Upper lobe of right lung (tissue), 1 donor: ENCODE measurements around the gene LRFN2. TPM values are rescaled to one million over a fixed set of nuclear protein-coding genes. Genes with fewer than 3 reads are reported as not detected.

Experiments
- ATAC-seq: fragments of 200-7000 bp; cut with Tn5 transposase; one replicate; pipeline ENCODE4 v1.9.1; 2020; ENCODE audit warnings: mild to moderate bottlenecking, moderate library complexity
- DNase-seq: peaks from one replicate; pipeline ENCODE4 v3.0.0-alpha.2; 2020
- H3K27ac ChIP-seq: fragments of 200-600 bp; one replicate; pipeline ENCODE4 v1.8.0; 2022
- H3K27me3 ChIP-seq: fragments of 200-600 bp; one replicate; pipeline ENCODE4 v1.8.0; 2022; ENCODE audit warnings: mild to moderate bottlenecking
- H3K36me3 ChIP-seq: fragments of 200-600 bp; one replicate; pipeline ENCODE4 v1.8.0; 2022
- H3K4me1 ChIP-seq: fragments of 200-600 bp; one replicate; pipeline ENCODE4 v1.8.0; 2022
- H3K4me3 ChIP-seq: fragments of 200-600 bp; one replicate; pipeline ENCODE4 v1.8.0; 2022; ENCODE audit warnings: mild to moderate bottlenecking
- H3K9me3 ChIP-seq: fragments of 200-600 bp; one replicate; pipeline ENCODE4 v1.8.0; 2022
- intact Hi-C: fragments of 100-400 bp; cut with DNase I; formaldehyde crosslinking; loops from one replicate; pipeline ENCODE4 v1.11.0; 2022
- total RNA-seq: library from RNA; stranded (reverse); fragmentation: NEBNext Ultra II Directional; extraction: Animal tissue kit (Norgen Biotek cat#: 25700); gene quantifications from one replicate; pipeline ENCODE4 v1.2.1, GENCODE V29; 2021
- TF ChIP-seq, protein P1 (sequence below): fragments of 200-600 bp; IDR thresholded peaks from one replicate; pipeline ENCODE4 v1.8.0; 2022; ENCODE audit warnings: antibody characterized with exemption
- donor health status: DM: no; HTN: yes; CAD: no; lungs with severe emphysema.

LRFN2 gene
- total RNA-seq, 1 donor from 2014 or later = not detected

DNA sequence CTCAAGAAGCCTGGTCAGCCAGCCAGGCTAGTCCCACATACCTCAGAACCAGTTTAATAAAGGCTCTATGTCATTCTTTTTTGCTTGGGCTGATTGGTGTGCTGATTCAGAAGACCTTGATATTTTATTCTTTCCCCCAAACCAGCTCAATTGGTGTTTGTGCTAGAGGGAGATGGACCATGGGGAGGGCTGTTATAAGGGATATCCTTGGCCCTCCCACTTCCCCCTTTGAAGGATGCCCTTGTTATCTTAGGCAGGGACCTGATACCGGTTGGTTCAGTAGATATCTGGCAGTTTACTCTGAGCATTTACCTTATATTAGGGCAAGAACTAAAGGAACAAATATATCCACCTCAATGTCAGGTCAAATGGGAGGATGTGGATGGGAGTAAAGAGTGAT is 207.4 kb downstream of the LRFN2 start:
- Histone ChIP-seq H3K4me3 (no peak overlapping the region), H3K27ac (no peak overlapping the region), H3K9me3 (no peaks in the 10 kb centered on the region), H3K36me3 (no peaks in the 10 kb centered on the region), H3K4me1 (no peaks in the 10 kb centered on the region), H3K27me3 (no peaks in the 10 kb centered on the region)
- no peak for DNase-seq
- TF ChIP-seq, protein P1, sequence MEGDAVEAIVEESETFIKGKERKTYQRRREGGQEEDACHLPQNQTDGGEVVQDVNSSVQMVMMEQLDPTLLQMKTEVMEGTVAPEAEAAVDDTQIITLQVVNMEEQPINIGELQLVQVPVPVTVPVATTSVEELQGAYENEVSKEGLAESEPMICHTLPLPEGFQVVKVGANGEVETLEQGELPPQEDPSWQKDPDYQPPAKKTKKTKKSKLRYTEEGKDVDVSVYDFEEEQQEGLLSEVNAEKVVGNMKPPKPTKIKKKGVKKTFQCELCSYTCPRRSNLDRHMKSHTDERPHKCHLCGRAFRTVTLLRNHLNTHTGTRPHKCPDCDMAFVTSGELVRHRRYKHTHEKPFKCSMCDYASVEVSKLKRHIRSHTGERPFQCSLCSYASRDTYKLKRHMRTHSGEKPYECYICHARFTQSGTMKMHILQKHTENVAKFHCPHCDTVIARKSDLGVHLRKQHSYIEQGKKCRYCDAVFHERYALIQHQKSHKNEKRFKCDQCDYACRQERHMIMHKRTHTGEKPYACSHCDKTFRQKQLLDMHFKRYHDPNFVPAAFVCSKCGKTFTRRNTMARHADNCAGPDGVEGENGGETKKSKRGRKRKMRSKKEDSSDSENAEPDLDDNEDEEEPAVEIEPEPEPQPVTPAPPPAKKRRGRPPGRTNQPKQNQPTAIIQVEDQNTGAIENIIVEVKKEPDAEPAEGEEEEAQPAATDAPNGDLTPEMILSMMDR = no peak
- intact Hi-C loops = no loop called here
- ATAC-seq = no peak

DNA sequence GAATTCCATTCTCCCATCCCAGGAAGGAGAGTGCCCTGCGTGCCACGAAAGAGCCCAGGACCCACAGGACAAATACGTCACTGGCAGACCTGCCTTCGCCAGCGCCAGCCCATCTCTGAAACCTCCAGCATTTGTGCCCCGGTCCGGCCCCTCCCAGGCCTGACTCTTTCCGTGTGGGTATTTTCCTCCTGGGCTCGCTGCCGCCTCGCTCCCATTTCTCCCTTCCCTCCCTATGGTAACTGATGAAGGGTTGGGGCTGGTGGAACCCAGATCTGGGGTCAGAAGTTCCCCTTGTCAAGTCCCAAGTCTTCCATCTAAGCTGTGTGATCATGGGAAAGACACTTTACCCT is 208.5 kb downstream of the LRFN2 start:
- TF ChIP-seq, protein P1 = no peak
- no peak for DNase-seq
- H3K27me3 ChIP-seq = no peaks in the 10 kb centered on the region
- no peak overlapping the region for H3K27ac ChIP-seq
- H3K4me1 ChIP-seq = no peaks in the 10 kb centered on the region
- no peak for ATAC-seq
- H3K9me3 ChIP-seq = no peaks in the 10 kb centered on the region
- intact Hi-C loops = no loop called here
- H3K36me3 ChIP-seq = no peaks in the 10 kb centered on the region
- H3K4me3 ChIP-seq = no peak overlapping the region

DNA sequence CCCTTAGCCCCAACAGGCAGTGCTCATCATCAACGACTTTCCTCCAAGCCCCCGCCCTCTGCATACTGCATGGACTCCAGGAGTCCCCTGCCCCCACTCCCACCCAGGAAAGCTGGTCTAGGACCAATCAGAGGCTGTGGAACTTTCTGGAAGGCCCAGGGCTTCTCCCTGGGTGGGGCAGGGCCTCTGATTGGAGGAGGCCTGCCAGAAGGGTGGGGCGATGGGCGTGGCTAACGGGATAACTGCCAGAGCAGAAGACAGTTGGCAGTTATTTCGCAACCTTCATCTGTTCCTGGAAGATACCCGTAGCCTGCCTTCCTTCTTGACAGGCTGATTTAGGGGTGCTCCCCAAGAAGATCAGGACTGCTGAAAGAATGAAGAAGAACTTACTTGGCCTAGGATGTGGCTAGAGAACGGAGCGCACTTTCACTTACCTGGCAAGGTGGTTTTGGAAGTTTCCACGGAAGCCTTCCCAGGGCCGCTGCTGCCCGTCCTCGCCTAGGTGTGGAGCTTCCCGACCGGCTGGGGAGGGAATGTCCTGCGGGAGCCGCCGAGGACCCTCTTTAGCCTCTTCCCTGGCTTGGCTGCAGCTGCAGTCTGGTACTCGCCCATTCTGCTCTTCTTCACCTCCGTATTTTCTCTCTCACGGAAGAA is 209.0 kb downstream of the LRFN2 start:
- Histone ChIP-seq H3K4me1 (no peaks in the 10 kb centered on the region), H3K27me3 (no peaks in the 10 kb centered on the region), H3K9me3 (no peaks in the 10 kb centered on the region), H3K4me3 (no peak overlapping the region), H3K36me3 (no peaks in the 10 kb centered on the region), H3K27ac (no peak overlapping the region)
- TF ChIP-seq, protein P1 = no peak
- intact Hi-C loops = no loop called here
- no peak for DNase-seq
- no peak for ATAC-seq

DNA sequence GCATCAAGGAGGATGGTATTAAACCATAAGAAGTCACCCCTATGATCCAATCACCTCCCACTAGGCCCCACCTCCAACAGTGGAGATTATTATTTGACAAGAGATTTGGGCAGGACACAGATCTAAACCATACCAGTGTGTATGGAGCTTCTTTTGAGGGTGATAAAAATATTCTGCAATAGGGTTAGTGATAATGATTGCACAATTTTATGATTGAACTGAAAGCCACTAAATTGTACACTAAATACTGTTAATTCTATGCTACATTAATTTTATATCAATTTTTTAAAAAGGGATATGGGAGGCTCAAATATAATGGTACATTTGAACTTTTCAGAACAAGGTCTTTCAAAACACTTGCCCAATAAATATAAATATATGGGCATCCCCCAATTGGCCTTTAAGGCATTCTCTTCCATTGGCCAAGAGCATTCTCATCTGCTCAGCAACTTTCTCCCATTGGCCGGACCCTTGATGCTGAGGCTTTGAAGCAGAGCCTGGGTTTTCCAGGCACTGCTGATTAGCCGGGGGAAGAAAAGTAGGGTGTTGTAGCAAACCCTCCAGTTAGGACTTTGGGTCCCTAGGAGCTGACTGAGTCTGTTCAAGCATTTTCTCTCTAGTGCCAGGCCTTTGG is 209.9 kb downstream of the LRFN2 start:
- TF ChIP-seq, protein P1 = no peak
- H3K27me3 ChIP-seq = no peaks in the 10 kb centered on the region
- H3K4me1 ChIP-seq = no peaks in the 10 kb centered on the region
- no peak overlapping the region for H3K4me3 ChIP-seq
- intact Hi-C loops = no loop called here
- H3K9me3 ChIP-seq = no peaks in the 10 kb centered on the region
- no peak for ATAC-seq
- no peaks in the 10 kb centered on the region for H3K36me3 ChIP-seq
- DNase-seq = no peak
- H3K27ac ChIP-seq = no peak overlapping the region

DNA sequence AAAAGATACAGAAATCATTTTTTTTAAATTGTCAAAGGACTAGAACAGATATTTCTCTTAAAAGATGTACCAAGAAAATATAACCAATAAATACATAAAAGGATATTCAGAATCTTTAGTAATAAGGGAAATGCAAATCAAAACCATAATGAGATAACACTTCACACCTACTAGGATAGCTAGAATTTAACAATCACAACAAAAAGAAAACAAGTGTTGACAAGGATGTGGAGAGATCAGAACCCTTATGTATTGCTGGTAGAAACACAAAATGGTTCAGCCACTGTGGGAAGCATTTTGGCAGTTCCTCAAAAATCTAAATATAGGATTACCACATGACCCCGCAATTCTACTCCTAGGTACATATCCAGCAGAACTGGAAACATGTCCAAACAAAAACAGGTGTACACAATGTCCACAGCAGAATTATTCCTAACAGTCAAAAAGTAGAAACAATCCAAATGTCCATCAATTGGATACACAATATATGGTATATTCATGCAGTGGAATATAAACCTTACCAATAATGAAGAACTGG is 211.0 kb downstream of the LRFN2 start:
- ATAC-seq = no peak
- no peak for DNase-seq
- intact Hi-C loops = no loop called here
- TF ChIP-seq, protein P1 = no peak
- Histone ChIP-seq H3K4me1 (no peaks in the 10 kb centered on the region), H3K27me3 (no peaks in the 10 kb centered on the region), H3K36me3 (no peaks in the 10 kb centered on the region), H3K4me3 (no peak overlapping the region), H3K27ac (no peak overlapping the region), H3K9me3 (no peaks in the 10 kb centered on the region)
